Smooth muscle cell (in vitro differentiated cells): ENCODE measurements around the gene PRR3. TPM values are rescaled to one million over a fixed set of nuclear protein-coding genes. Genes with fewer than 3 reads are reported as not detected.

Experiments used
- DNase-seq: peaks from one replicate; lab custom pipeline; 2025; ENCODE audit not compliant: unreplicated experiment; lab: John Stamatoyannopoulos, UW
- H2AFZ ChIP-seq: fragments of 200-600 bp; sonication (generic); 2 replicates; pipeline ENCODE4 v1.6.0; 2016; ENCODE audit warnings: antibody characterized with exemption, low read depth, mild to moderate bottlenecking
- H3F3A ChIP-seq: fragments of 200-600 bp; sonication (generic); 2 replicates; pipeline ENCODE4 v1.6.0; 2017; ENCODE audit warnings: antibody characterized with exemption, low read depth
- H3K27ac ChIP-seq: fragments of 200-600 bp; sonication (generic); 2 replicates; pipeline ENCODE4 v1.5.1; 2016; ENCODE audit warnings: low read depth, mild to moderate bottlenecking
- H3K27me3 ChIP-seq: fragments of 200-600 bp; sonication (generic); 2 replicates; pipeline ENCODE4 v1.6.1; 2016; ENCODE audit warnings: low read depth, mild to moderate bottlenecking
- H3K36me3 ChIP-seq: fragments of 200-600 bp; sonication (generic); 2 replicates; pipeline ENCODE4 v1.5.1; 2016; ENCODE audit warnings: low read depth
- H3K4me1 ChIP-seq: fragments of 200-600 bp; sonication (generic); 2 replicates; pipeline ENCODE4 v1.5.1; 2016; ENCODE audit warnings: low read depth
- H3K4me2 ChIP-seq: fragments of 200-600 bp; sonication (generic); 2 replicates; pipeline ENCODE4 v1.6.0; 2016; ENCODE audit warnings: mild to moderate bottlenecking
- H3K4me3 ChIP-seq: fragments of 200-600 bp; sonication (generic); 2 replicates; pipeline ENCODE4 v1.5.1; 2016; ENCODE audit warnings: mild to moderate bottlenecking
- H3K79me2 ChIP-seq: fragments of 200-600 bp; sonication (generic); 2 replicates; pipeline ENCODE4 v1.6.0; 2016; ENCODE audit warnings: low read depth, mild to moderate bottlenecking
- H3K9ac ChIP-seq: fragments of 200-600 bp; sonication (generic); 2 replicates; pipeline ENCODE4 v1.6.0; 2016; ENCODE audit warnings: low read depth
- H3K9me3 ChIP-seq: fragments of 200-600 bp; sonication (generic); replicated peaks from 2 replicates; pipeline ENCODE4 v1.5.1; 2016; ENCODE audit warnings: low read depth
- H4K20me1 ChIP-seq: fragments of 200-600 bp; sonication (generic); 2 replicates; pipeline ENCODE4 v1.6.0; 2016; ENCODE audit warnings: low read depth
- CTCF ChIP-seq: fragments of 200-600 bp; sonication (generic); IDR thresholded peaks from 2 replicates; pipeline ENCODE4 v1.5.1; 2017; ENCODE audit warnings: borderline replicate concordance, mild to moderate bottlenecking, antibody characterized with exemption; ENCODE audit not compliant: insufficient read depth, poor library complexity, severe bottlenecking
- WGBS: methylation state at CpG from one replicate; pipeline ENCODE4 v1.1.7; 2016; ENCODE audit warnings: low lambda C conversion rate; 5-methylcytosine and 5-hydroxymethylcytosine counted together
- polyA plus RNA-seq: library from polyadenylated mRNA; unstranded; fragments of >200 nt; fragmentation: Nextera tagmentation; extraction: Ambion mirVana; gene quantifications from 2 replicates; pipeline ENCODE4 v1.2.1, GENCODE V29; 2016
- total RNA-seq: library from RNA; depleted of rRNA; stranded (reverse); fragments of >200 nt; gene quantifications from 2 replicates; pipeline ENCODE4 v1.2.3, GENCODE V29; 2014

PRR3 gene
- total and polyA plus RNA-seq, 2 experiments from 2014 or later, result 13.1 to 29.4 TPM

GRCh38 chr6:30568245-30568644 is 11.2 kb downstream of the PRR3 start:
- no peaks in the 10 kb centered on the region for H3K9me3 ChIP-seq
- WGBS, result 78% methylated on average over 3 of the region's 3 CpGs
- no peak for TF ChIP-seq CTCF

GRCh38 chr6:30570263-30570662 is 13.2 kb downstream of the PRR3 start:
- Histone ChIP-seq H3K4me3 (peak overlapping the region; percentile 82), H3K4me2 (peak overlapping the region; percentile 97), H4K20me1 (peaks cover 36% of the 10 kb centered on the region), H3K27ac (peak overlapping the region; percentile 96), H3K27me3 (no peaks in the 10 kb centered on the region), H3K79me2 (peaks cover 46% of the 10 kb centered on the region), H2AFZ (peak overlapping the region; percentile 98), H3K36me3 (no peaks in the 10 kb centered on the region), H3F3A (no peaks in the 10 kb centered on the region), H3K9ac (peak overlapping the region; percentile 91), H3K4me1 (peaks cover 21% of the 10 kb centered on the region), H3K9me3 (no peaks in the 10 kb centered on the region)
- no peak for DNase-seq
- TF ChIP-seq CTCF, result no peak
- WGBS, result 88% methylated on average over 1 of the region's 1 CpG

More at GRCh38 chr6:30568245-30568644, 11.2 kb downstream of the PRR3 start:
- no peak overlapping the region for H2AFZ ChIP-seq
- no peak overlapping the region for H3K9ac ChIP-seq
- H3K27me3 ChIP-seq, result no peaks in the 10 kb centered on the region
- peaks cover 26% of the 10 kb centered on the region for H3K79me2 ChIP-seq
- no peaks in the 10 kb centered on the region for H3K36me3 ChIP-seq
- H3K4me2 ChIP-seq, result no peak overlapping the region
- peaks cover 21% of the 10 kb centered on the region for H3K4me1 ChIP-seq
- no peak for DNase-seq
- H3F3A ChIP-seq, result peaks cover 7% of the 10 kb centered on the region
- H3K27ac ChIP-seq, result no peak overlapping the region
- H4K20me1 ChIP-seq, result peaks cover 16% of the 10 kb centered on the region
- no peak overlapping the region for H3K4me3 ChIP-seq

- Histone ChIP-seq H3K27me3 (no peaks in the 10 kb centered on the region), H3F3A (no peaks in the 10 kb centered on the region), H3K4me1 (peaks cover 21% of the 10 kb centered on the region), H3K4me2 (peak overlapping the region; percentile 97), H3K4me3 (peak overlapping the region; percentile 82), H3K9me3 (no peaks in the 10 kb centered on the region), H3K79me2 (peaks cover 50% of the 10 kb centered on the region), H2AFZ (peak overlapping the region; percentile 98), H3K27ac (peak overlapping the region; percentile 96), H4K20me1 (peaks cover 41% of the 10 kb centered on the region), H3K36me3 (no peaks in the 10 kb centered on the region), H3K9ac (peak overlapping the region; percentile 91)
- no peak for DNase-seq
- 8% methylated on average over 18 of the region's 18 CpGs for whole genome bisulfite sequencing
- no peak for TF ChIP-seq CTCF
Observed at GRCh38 chr6:30570740-30571074, 13.6 kb downstream of the PRR3 start.

- Histone ChIP-seq H2AFZ (peak within 1 kb of the TSS; percentile 98), H3K36me3 (no peaks in the 10 kb centered on the region), H3K9ac (peak within 1 kb of the TSS; percentile 97), H3K27ac (peak within 1 kb of the TSS; percentile 96), H3K9me3 (no peaks in the 10 kb centered on the region), H3K79me2 (peaks cover 55% of the 10 kb centered on the region), H3K27me3 (no peaks in the 10 kb centered on the region), H3K4me2 (peak within 1 kb of the TSS; percentile 97), H3K4me1 (peaks cover 21% of the 10 kb centered on the region), H3F3A (no peaks in the 10 kb centered on the region), H4K20me1 (peaks cover 43% of the 10 kb centered on the region), H3K4me3 (peak within 1 kb of the TSS; percentile 82)
- under 1% methylated on average over 59 of the region's 59 CpGs for WGBS
- TF ChIP-seq CTCF, result no peak
- peak; percentile 95 for DNase-seq
Observed at GRCh38 chr6:30571075-30571761, 14.1 kb downstream of the PRR3 start, which contains the start of gene ABCF1. ABCF1 (plus strand) TSS chr6:30571442; CDS start chr6:30571488, 46 bp downstream.
